GM10266 (cell line): Measurements from ENCODE around the gene TEDC2.

Experiments used
- DNase-seq: peaks from one replicate; pipeline ENCODE4 v3.0.0; 2012; ENCODE audit errors: extremely low spot score
- CTCF ChIP-seq: IDR thresholded peaks from 2 replicates; pipeline ENCODE4 v1.5.1; 2012; ENCODE audit warnings: mild to moderate bottlenecking, low read depth; ENCODE audit not compliant: control insufficient read depth, insufficient read depth; ENCODE audit errors: missing control alignments

Gene TEDC2

GRCh38 chr16:2490190-2491105 is 30.5 kb downstream of the TEDC2 start:
- DNase-seq, result no peak

DNA sequence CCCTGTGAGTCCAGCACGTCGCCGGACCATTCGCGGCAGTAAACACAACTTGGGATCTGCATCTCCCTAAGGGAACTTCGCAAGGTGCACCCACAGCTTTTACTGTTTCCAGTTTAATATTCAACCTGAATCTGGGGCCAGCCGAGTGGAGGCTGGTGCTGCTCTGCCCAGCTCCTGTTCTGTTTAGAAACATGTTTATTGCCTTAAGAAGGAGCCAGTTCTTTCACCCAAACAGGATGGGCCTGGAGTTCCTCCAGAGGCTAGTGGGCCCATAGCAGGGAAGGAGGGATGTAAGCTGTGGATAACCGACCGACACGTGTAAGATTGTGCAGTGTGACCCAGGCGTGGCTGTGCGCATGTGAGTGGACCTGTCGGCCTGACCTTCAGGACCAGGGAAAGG is 32.4 kb downstream of the TEDC2 start:
- no peak for TF ChIP-seq CTCF
- DNase-seq, result no peak

More at GRCh38 chr16:2490190-2491105, 30.5 kb downstream of the TEDC2 start:
- TF ChIP-seq CTCF, result no peak

- TF ChIP-seq CTCF, result no peak
- no peak for DNase-seq
Measured at GRCh38 chr16:2493605-2494004, 33.7 kb downstream of the TEDC2 start.

- TF ChIP-seq CTCF, result no peak
- DNase-seq, result no peak
Measured at GRCh38 chr16:2494616-2495015, 34.7 kb downstream of the TEDC2 start.

GRCh38 chr16:2495041-2495440 is 35.1 kb downstream of the TEDC2 start:
- DNase-seq, result no peak
- TF ChIP-seq CTCF, result no peak

- TF ChIP-seq CTCF, result no peak
- no peak for DNase-seq
Measured at GRCh38 chr16:2496223-2497115, 36.6 kb downstream of the TEDC2 start.
